K562 (cell line): ENCODE measurements around the gene SCYL1. TPM values are rescaled to one million over a fixed set of nuclear protein-coding genes. Genes with fewer than 3 reads are reported as not detected.

Experiments used
- BCL6 ChIP-seq: fragments of 250-450 bp; sonication (Bioruptor Pico); IDR thresholded peaks from 2 replicates; pipeline ENCODE4 v1.4.0; 2020
- BCOR ChIP-seq: fragments of 450-650 bp; IDR thresholded peaks from 2 replicates; pipeline ENCODE4 v1.6.1; 2016
- C11orf30 ChIP-seq: fragments of 450-650 bp; IDR thresholded peaks from 2 replicates; pipeline ENCODE4 v1.6.1; 2016; ENCODE audit warnings: low read depth, mild to moderate bottlenecking
- CEBPB ChIP-seq: fragments of 450-650 bp; IDR thresholded peaks from 2 replicates; pipeline ENCODE4 v1.6.1; 2016; ENCODE audit warnings: missing genetic modification characterization, missing compliant biosample characterization
- DPF2 ChIP-seq: fragments of 450-650 bp; IDR thresholded peaks from 2 replicates; pipeline ENCODE4 v1.6.1; 2016
- ETV5 ChIP-seq: sonication (generic); formaldehyde crosslinking; IDR thresholded peaks from 2 replicates; pipeline ENCODE4 v1.4.0; 2020; ENCODE audit warnings: low read depth, mild to moderate bottlenecking, missing genetic modification reagents
- HEY1 ChIP-seq: fragments of 250-450 bp; sonication (Bioruptor Pico); IDR thresholded peaks from 2 replicates; pipeline ENCODE4 v1.5.0; 2020; ENCODE audit warnings: mild to moderate bottlenecking, moderate library complexity, borderline replicate concordance
- MLLT1 ChIP-seq, 2 experiments: fragments of 450-650 bp; IDR thresholded peaks; 2 replicates each; pipeline ENCODE4 v1.6.1; 2016
- NFE2 ChIP-seq: IDR thresholded peaks from 2 replicates; pipeline ENCODE4 v1.6.1; 2014; ENCODE audit warnings: antibody characterized with exemption, low read depth
- PHTF2 ChIP-seq: fragments of 250-450 bp; sonication (Bioruptor Pico); IDR thresholded peaks from 2 replicates; pipeline ENCODE4 v1.5.0; 2021; ENCODE audit warnings: mild to moderate bottlenecking
- RNF2 ChIP-seq: sonication (generic); IDR thresholded peaks from 2 replicates; pipeline ENCODE4 v1.6.1; 2016
- SIRT6 ChIP-seq: IDR thresholded peaks from one replicate; pipeline ENCODE4 v1.6.1; 2012; ENCODE audit warnings: low read depth, mild to moderate bottlenecking, control low read depth, inconsistent platforms, low read length, moderate library complexity
- TBL1XR1 ChIP-seq, 2 experiments: IDR thresholded peaks; 2 replicates each; pipeline ENCODE4 v1.6.1; 2012; ENCODE audit warnings: improper control_type of control experiment in 2 of 2, low read length in 2 of 2, mild to moderate bottlenecking in 1 of 2
- TBP ChIP-seq: optimal IDR thresholded peaks from 2 replicates; pipeline ENCODE3; 2011; ENCODE audit warnings: low read depth, low read length, improper control_type of control experiment
- ZKSCAN3 ChIP-seq: fragments of 250-450 bp; sonication (Bioruptor Pico); IDR thresholded peaks from 2 replicates; pipeline ENCODE4 v1.4.0; 2020
- ZNF24 ChIP-seq: fragments of 450-650 bp; IDR thresholded peaks from 2 replicates; pipeline ENCODE4 v1.6.1; 2016
- ZNF311 ChIP-seq: fragments of 250-450 bp; sonication (Bioruptor Pico); IDR thresholded peaks from 2 replicates; pipeline ENCODE4 v1.4.0; 2020; ENCODE audit warnings: mild to moderate bottlenecking, moderate library complexity
- ZNF551 ChIP-seq: fragments of 250-450 bp; sonication (Bioruptor Pico); IDR thresholded peaks from 2 replicates; pipeline ENCODE4 v1.5.0; 2021; ENCODE audit warnings: mild to moderate bottlenecking, moderate library complexity
- polyA plus RNA-seq, 8 experiments: library from polyadenylated mRNA; depleted of rRNA in 4 of 8; stranded (reverse) in 5 of 8; unstranded in 3 of 8; fragments of >200 nt; fragmentation: Nextera tagmentation in 2 of 8; fragmentation: Illumina TruSeq in 1 of 8; extraction: Ambion mirVana in 2 of 8; extraction: Trizol in 1 of 8; gene quantifications; 2 replicates each; pipeline versions ENCODE4 v1.2.1 to v1.2.3, GENCODE V29; 2011 to 2014; ENCODE audit warnings: inconsistent platforms in 1 of 8, missing spikeins in 1 of 8
- total RNA-seq, 7 experiments: library from RNA; depleted of rRNA in 6 of 7; stranded (reverse); fragments of >200 nt in 6 of 7; fragmentation: Illumina TruSeq in 2 of 7; extraction: Trizol in 2 of 7; gene quantifications; 2 replicates each; pipeline versions ENCODE4 v1.2.1 to v1.2.3, GENCODE V29; 2011 to 2021; ENCODE audit warnings: low replicate concordance in 1 of 7
- TF ChIP-seq, protein P1 (sequence below): fragments of 250-450 bp; sonication (Bioruptor Pico); IDR thresholded peaks from 2 replicates; pipeline ENCODE4 v1.4.0; 2020
- TF ChIP-seq, protein P2 (sequence below): fragments of 450-650 bp; IDR thresholded peaks from 2 replicates; pipeline ENCODE4 v1.6.1; 2017; ENCODE audit warnings: mild to moderate bottlenecking, moderate library complexity
- TF ChIP-seq, protein P3 (sequence below), 2 experiments: IDR thresholded peaks; 2 replicates each; pipeline ENCODE4 v1.6.1; 2011; ENCODE audit warnings: borderline replicate concordance in 1 of 2, control low read depth in 1 of 2, low read depth in 1 of 2, low read length in 1 of 2, mild to moderate bottlenecking in 1 of 2, mixed read lengths in 1 of 2, moderate library complexity in 1 of 2; ENCODE audit not compliant: insufficient read depth in 1 of 2, insufficient read length in 1 of 2, poor library complexity in 1 of 2, severe bottlenecking in 1 of 2; ENCODE audit errors: extremely low read depth in 1 of 2

Gene SCYL1
- total and polyA plus RNA-seq, 9 of the 15 experiments (the other 6 are each of a cell fraction or from before 2014, with no cell fraction given), result 1.9 to 145 (median 57.6) TPM

- TF ChIP-seq, protein P1, sequence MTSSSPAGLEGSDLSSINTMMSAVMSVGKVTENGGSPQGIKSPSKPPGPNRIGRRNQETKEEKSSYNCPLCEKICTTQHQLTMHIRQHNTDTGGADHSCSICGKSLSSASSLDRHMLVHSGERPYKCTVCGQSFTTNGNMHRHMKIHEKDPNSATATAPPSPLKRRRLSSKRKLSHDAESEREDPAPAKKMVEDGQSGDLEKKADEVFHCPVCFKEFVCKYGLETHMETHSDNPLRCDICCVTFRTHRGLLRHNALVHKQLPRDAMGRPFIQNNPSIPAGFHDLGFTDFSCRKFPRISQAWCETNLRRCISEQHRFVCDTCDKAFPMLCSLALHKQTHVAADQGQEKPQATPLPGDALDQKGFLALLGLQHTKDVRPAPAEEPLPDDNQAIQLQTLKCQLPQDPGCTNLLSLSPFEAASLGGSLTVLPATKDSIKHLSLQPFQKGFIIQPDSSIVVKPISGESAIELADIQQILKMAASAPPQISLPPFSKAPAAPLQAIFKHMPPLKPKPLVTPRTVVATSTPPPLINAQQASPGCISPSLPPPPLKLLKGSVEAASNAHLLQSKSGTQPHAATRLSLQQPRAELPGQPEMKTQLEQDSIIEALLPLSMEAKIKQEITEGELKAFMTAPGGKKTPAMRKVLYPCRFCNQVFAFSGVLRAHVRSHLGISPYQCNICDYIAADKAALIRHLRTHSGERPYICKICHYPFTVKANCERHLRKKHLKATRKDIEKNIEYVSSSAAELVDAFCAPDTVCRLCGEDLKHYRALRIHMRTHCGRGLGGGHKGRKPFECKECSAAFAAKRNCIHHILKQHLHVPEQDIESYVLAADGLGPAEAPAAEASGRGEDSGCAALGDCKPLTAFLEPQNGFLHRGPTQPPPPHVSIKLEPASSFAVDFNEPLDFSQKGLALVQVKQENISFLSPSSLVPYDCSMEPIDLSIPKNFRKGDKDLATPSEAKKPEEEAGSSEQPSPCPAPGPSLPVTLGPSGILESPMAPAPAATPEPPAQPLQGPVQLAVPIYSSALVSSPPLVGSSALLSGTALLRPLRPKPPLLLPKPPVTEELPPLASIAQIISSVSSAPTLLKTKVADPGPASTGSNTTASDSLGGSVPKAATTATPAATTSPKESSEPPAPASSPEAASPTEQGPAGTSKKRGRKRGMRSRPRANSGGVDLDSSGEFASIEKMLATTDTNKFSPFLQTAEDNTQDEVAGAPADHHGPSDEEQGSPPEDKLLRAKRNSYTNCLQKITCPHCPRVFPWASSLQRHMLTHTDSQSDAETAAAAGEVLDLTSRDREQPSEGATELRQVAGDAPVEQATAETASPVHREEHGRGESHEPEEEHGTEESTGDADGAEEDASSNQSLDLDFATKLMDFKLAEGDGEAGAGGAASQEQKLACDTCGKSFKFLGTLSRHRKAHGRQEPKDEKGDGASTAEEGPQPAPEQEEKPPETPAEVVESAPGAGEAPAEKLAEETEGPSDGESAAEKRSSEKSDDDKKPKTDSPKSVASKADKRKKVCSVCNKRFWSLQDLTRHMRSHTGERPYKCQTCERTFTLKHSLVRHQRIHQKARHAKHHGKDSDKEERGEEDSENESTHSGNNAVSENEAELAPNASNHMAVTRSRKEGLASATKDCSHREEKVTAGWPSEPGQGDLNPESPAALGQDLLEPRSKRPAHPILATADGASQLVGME (CRISPR knock-in tag), result no peak
- TF ChIP-seq CEBPB (no peak), ZNF311 (CRISPR knock-in tag) (no peak), RNF2 (no peak), ETV5 (CRISPR knock-in tag) (no peak), MLLT1 (IDR thresholded peaks at IDR 0.05) (peak; percentile 27 to 58; a peak in 1 of 4 replicates), C11orf30 (no peak), BCL6 (no peak), ZNF24 (no peak), ZKSCAN3 (CRISPR knock-in tag) (no peak), TBP (no peak), DPF2 (peak; percentile 40), ZNF551 (CRISPR knock-in tag) (no peak), HEY1 (CRISPR knock-in tag) (no peak), PHTF2 (CRISPR knock-in tag) (no peak), BCOR (peak; percentile 47; the same call in 1 of the 2 replicates), NFE2 (no peak), TBL1XR1 (IDR thresholded peaks at IDR 0.05; ENCODE audit: low read length in 2 of 2) (no peak), SIRT6 (no peak)
- TF ChIP-seq, protein P2, sequence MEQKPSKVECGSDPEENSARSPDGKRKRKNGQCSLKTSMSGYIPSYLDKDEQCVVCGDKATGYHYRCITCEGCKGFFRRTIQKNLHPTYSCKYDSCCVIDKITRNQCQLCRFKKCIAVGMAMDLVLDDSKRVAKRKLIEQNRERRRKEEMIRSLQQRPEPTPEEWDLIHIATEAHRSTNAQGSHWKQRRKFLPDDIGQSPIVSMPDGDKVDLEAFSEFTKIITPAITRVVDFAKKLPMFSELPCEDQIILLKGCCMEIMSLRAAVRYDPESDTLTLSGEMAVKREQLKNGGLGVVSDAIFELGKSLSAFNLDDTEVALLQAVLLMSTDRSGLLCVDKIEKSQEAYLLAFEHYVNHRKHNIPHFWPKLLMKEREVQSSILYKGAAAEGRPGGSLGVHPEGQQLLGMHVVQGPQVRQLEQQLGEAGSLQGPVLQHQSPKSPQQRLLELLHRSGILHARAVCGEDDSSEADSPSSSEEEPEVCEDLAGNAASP, result no peak
- TF ChIP-seq, protein P3, sequence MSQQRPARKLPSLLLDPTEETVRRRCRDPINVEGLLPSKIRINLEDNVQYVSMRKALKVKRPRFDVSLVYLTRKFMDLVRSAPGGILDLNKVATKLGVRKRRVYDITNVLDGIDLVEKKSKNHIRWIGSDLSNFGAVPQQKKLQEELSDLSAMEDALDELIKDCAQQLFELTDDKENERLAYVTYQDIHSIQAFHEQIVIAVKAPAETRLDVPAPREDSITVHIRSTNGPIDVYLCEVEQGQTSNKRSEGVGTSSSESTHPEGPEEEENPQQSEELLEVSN (IDR thresholded peaks at IDR 0.05; ENCODE audit: borderline replicate concordance in 1 of 2, extremely low read depth in 1 of 2, insufficient read depth in 1 of 2, insufficient read length in 1 of 2, low read depth in 1 of 2, low read length in 1 of 2, poor library complexity in 1 of 2, severe bottlenecking in 1 of 2), result no peak
Observed at GRCh38 chr11:65516135-65516968, 8.5 kb upstream of the SCYL1 start (continued).
